GM08714 (cell line): ENCODE data around the gene ATXN3.
"Not testable (repeated sequence)": the region's sequence is repeated elsewhere in the genome, so short reads cannot be mapped to it uniquely, and the experiment has no call there.

Experiments
- H3K4me3 ChIP-seq: fragments of 200-500 bp; sonication (Bioruptor generic); 2 replicates; pipeline ENCODE4 v1.5.1; 2014; ENCODE audit warnings: mild to moderate bottlenecking, low read length, inconsistent platforms
- ZNF274 ChIP-seq: IDR thresholded peaks from 2 replicates; pipeline ENCODE4 v1.6.1; 2012; ENCODE audit warnings: mild to moderate bottlenecking, low read depth, low read length

ATXN3 gene

DNA sequence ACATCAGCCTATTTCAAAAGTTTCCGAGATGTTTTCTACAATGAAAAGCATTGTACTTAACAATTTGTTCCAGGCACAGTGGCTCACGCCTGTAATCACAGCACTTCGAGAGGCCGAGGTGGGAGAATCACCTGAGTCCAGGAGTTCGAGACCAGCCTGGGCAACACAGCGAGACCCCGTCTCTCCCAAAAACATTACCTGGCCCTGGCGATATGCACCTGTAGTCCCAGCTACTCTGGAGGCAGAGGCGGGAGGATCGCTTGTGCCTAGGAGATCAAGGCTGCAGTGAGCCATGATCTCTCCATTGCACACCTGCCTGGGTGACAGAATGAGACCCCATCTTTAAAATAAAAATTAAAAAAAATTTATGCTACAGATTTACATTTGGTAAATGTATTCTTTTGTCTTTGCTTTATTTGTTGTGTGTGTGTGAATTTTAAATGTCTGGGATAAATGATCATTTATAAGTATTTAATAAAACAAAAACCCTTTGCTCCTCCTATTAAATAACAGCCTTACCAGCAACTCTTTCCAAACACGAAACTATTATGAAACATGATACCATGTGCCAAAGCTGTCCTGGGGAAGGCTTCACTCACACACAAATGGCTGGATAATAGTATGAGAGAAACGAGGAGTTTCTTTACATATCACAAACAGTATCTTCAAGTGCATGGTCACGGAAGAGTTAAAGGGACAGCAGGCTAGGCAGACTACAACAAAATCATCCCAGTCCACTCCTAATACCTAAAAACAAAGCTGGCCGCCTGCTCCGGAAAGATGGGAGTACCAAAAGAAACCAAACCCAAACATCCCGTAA lies 1.1 kb downstream of the ATXN3 start:
- TF ChIP-seq ZNF274: no peak
- H3K4me3 ChIP-seq: peak overlapping the region; percentile 84

GRCh38 chr14:92103363-92103989 lies 2.9 kb downstream of the ATXN3 start:
- no peak overlapping the region for H3K4me3 ChIP-seq
- no peak for TF ChIP-seq ZNF274

GRCh38 chr14:92099802-92100201 lies 6.6 kb downstream of the ATXN3 start:
- no peak for TF ChIP-seq ZNF274
- no peak overlapping the region for H3K4me3 ChIP-seq

GRCh38 chr14:92093320-92093719 lies 13.1 kb downstream of the ATXN3 start:
- no peak overlapping the region for H3K4me3 ChIP-seq
- no peak for TF ChIP-seq ZNF274

DNA sequence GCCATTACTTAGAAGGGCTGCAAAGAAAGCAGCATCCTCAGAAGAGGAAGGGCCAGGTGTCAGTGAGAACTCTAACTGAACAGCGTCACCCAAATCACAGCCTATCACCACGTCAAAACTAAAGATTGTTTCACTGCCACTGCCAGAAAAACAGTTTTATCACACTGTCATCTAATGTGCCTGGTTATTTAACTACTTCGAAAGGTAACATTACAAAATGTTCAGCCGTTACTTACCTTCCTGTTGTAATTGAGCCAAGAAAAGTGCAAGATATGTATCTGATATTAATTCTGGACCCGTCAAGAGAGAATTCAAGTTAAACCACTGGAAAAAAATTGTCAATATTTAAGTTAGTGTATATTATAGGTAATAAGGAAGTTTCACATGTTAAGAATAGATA lies 17.9 kb downstream of the ATXN3 start:
- no peak for TF ChIP-seq ZNF274
- H3K4me3 ChIP-seq: no peak overlapping the region

- TF ChIP-seq ZNF274: no peak
- H3K4me3 ChIP-seq: no peak overlapping the region
These were observed 31.8 kb downstream of the ATXN3 start for GRCh38 chr14:92074555-92074954.

- TF ChIP-seq ZNF274: no peak
- no peak overlapping the region for H3K4me3 ChIP-seq
These were observed 48.1 kb downstream of the ATXN3 start for GRCh38 chr14:92058006-92058917.

DNA sequence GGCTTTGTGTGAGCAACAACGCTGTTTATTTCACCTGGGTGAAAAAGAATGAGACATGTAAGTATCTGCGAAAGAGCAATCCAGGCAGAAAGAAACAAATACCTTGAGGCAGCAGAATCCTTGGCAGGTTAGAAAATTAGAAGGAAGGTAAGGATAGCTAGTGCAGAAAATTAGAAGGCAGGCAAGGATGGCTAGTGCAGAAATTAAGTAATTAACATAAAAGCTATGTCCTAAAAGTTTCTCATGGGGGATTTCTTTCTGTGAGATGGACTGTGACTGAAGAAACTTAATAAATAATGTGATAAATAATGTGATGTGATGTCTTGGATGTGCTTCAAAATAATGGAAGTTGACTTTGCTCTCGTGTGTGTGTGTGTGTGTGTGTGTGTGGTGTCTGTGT lies 56.6 kb downstream of the ATXN3 start:
- no peak for TF ChIP-seq ZNF274
- H3K4me3 ChIP-seq: no peak overlapping the region

DNA sequence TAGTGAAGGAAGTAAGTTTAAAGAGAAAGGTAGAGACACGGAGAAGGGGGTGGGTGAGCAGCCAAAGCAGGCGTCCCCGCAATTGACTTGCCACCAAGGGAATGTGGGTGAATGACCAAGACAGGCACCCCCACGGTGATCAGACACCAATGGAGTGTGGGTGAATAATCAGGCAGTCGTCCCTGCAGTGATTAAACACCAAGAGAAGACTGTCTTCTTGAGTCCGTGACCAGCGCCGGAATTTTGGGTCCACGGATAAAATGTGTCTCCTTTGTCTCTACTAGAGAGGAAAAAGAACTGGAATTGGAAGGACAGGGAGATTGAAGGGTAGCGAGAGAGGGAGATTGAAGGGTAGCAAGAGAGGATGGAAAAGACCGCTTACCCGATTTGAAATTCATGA lies 57.2 kb downstream of the ATXN3 start:
- not testable (repeated sequence) for H3K4me3 ChIP-seq

GRCh38 chr14:92045904-92046303 lies 60.5 kb downstream of the ATXN3 start:
- H3K4me3 ChIP-seq: not testable (repeated sequence)

DNA sequence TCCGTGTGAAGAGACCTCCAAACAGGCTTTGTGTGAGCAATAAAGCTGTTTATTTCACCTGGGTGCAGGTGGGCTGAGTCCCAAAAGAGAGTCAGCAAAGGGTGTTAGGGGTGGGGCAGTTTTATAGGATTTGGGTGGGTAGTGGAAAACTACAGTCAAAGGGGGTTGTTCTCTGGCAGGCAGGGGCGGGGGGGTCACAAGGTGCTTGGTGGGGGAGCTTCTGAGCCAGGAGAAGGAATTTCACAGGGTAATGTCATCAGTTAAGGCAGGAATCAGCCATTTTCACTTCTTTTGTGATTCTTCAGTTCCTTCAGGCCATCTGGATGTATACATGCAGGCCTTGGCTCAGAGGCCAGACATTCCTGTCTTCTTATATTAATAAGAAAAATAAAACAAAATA lies 64.6 kb downstream of the ATXN3 start:
- H3K4me3 ChIP-seq: not testable (repeated sequence)

- peak overlapping the region; percentile 85; the same call in 1 of the 2 replicates for H3K4me3 ChIP-seq
These were observed 65.2 kb downstream of the ATXN3 start for GRCh38 chr14:92041203-92041602.

DNA sequence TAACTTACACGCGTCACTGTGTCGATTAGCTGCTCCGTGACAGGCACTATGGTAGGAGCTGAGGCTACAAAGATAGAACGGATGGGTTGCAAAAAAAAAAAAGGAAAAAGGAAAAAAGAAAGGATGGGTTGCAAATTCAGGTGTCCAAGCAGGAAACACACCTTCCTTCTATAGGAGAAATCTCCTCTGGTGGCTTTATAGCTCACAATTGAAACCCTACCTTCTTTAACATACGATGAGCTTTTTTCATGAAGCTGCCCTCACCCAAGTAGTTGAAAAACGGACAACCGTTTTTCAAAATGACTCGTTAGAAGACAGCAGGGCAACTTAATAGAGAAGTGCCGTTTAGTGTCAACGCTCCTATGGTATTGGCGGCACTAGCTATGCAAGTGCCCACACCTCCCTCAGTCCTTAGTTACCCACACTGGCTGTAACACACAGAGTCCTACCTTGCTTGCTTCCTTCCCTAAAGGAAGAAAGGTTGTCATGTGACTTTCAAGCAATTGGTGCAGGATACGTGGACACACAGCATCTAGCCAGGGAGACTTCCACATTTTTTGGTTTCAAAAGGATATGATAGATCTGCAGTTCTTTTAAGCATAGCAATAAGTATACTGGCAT lies 65.8 kb downstream of the ATXN3 start:
- TF ChIP-seq ZNF274: no peak
- peak overlapping the region; percentile 85 for H3K4me3 ChIP-seq

More at GRCh38 chr14:92041203-92041602, 65.2 kb downstream of the ATXN3 start:
- no peak for TF ChIP-seq ZNF274

- TF ChIP-seq ZNF274: no peak
- peak within 1 kb of the TSS; percentile 85 for H3K4me3 ChIP-seq
These were observed 66.5 kb downstream of the ATXN3 start, which contains the start of gene TRIP11 for GRCh38 chr14:92039719-92040430. TRIP11 (minus strand) TSS chr14:92040059; CDS start chr14:92039685, 374 bp downstream.
